Measurements from ENCODE around the gene PRG3.
"Not testable (repeated sequence)": the region's sequence is repeated elsewhere in the genome, so short reads cannot be mapped to it uniquely, and the experiment has no call there.

Gene PRG3

GRCh38 chr11:57358543-57358961, 22.4 kb downstream of the PRG3 start:
- no peak for DNase-seq

GRCh38 chr11:57357856-57358255, 23.1 kb downstream of the PRG3 start:
- no peak for DNase-seq

DNA sequence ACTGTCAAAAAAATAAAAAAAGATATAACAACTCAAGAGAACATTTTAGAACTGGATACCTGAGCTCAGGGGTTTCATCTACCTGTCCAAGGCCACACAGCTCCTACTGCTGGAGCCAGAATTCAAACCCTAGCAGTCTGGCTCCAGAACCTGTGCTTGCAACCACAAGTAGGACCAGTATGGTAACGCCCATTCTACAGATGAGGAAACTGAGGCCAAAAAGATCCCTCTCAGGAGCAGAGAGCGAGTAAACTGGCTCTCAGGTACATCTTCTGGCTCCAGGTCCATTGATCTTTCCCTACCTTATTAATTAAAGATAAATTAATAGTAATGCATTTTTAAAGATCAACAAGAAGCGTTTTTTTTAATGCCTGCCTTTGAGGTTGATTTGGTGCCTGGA, 23.6 kb downstream of the PRG3 start:
- DNase-seq = no peak

- no peak for DNase-seq
These were observed 24.7 kb downstream of the PRG3 start for GRCh38 chr11:57356268-57356667.

DNA sequence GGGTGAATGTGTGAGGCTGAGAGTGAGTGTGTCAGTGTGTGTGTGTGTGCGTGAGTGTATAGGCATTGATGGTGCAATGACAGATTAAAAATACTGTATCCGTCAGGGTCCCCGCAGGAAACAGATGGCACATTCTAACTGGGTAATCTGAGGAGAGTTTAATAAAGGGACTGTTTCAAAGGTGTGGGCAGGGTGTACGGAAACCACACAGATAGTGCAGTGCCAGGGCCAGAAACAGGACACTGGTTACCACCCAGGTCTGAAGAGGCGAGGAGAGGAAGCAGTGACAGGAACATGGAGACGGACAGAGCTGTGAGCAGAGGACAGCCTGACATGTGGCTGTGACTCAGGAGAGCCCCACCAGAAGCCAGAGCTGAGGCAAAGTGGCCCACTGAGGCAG, 26.3 kb downstream of the PRG3 start:
- DNase-seq = no peak

DNA sequence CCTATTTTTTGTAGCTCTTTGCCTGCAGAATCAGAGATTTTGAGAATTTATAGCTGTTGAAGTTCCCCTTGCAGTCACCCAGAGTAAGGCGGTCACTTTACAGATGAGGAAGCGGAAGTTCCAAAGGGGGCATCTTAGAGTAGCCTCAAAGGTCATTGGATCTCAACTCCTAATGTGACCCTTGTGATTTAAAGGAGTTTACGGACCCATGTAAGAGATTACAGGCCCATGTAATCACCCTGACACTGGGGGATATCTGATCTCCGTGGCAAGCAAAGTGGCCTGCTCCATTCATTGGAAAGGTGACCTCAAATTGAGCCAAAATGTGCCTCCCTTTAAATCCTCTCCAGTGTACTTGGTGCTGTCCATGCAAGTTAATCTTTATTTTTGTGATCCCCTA, 27.1 kb downstream of the PRG3 start:
- DNase-seq = no peak

DNA sequence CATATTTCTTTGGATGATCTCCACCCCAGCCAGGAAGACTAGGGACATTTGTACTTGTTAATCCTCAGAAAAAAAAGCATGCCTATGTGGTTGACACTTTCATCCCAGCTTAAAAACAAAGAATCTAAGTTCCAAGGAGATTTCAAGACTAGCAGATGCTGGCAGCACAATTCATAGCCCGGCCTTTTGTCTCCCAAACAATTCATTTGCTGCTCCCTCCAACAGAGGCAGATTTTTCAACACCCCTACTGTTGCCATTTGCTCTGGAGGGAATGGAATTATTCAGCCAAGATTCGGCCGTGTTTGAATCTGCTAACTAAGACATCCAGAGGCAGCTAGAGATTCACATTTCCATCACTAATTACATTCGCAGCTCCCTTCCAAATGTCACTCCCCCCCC, 27.5 kb downstream of the PRG3 start:
- no peak for DNase-seq

DNA sequence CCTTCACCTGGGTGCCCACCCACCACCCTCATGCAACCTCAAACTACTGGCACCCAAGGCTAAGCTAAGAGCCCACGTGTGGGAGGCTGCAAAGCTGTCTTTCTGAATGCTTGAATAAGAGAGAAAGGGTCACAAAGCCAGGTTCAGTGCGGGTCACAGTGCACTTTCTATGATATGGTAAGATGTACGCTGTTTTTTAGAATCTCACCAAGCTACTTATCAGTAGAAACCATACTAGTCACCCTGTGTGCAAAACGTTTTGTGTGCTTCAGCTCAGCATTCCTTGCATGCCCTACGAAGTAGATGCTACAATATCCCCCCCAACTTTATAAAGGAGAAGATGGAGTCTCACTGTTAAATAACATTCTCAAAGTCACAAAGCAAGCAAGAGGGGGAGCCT, 27.9 kb downstream of the PRG3 start:
- no peak for DNase-seq

- DNase-seq = no peak
These were observed 31.3 kb downstream of the PRG3 start for GRCh38 chr11:57349491-57350274.

DNA sequence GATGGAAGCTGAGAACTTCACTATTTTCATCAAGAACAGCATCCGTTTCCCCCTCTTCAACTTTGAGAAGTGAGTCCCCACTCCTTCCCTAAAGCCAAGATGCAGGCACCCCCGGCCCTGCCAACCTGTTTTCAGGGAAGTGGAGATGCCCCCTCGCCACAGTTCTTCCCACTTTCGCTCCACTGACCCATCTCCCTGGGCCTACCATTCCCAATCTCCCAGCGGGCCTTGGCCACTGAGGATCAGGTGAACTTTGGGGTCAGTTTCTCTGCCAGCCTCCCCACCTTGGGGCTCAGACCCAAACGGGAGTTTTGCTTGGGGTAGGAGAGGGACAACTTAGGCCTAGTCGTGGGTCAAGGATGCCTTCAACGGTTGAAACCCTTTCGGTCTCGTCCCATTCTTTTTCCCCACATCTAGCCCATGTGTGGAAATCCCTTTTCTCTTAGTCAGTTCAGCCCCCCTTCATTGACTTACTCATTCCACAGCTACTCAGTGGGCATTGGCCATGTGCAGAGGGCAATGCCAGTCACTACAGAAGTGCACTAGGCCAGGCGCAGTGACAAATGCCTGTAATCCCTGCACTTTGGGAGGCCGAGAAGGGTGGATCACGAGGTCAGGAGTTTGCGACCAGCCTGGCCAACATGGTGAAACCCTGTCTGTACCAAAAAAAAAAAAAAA, 32.2 kb downstream of the PRG3 start:
- no peak for DNase-seq

GRCh38 chr11:57348052-57348451, 32.9 kb downstream of the PRG3 start:
- DNase-seq = no peak

GRCh38 chr11:57347336-57347735, 33.6 kb downstream of the PRG3 start:
- no peak for DNase-seq

- peak; percentile 65 for DNase-seq
These were observed 35.3 kb downstream of the PRG3 start for GRCh38 chr11:57345555-57346211.

GRCh38 chr11:57344826-57345225, 36.1 kb downstream of the PRG3 start:
- no peak for DNase-seq

- no peak for DNase-seq
These were observed 37.1 kb downstream of the PRG3 start for GRCh38 chr11:57343825-57344224.

GRCh38 chr11:57342702-57343101, 38.2 kb downstream of the PRG3 start:
- no peak for DNase-seq

GRCh38 chr11:57341250-57341808, 39.6 kb downstream of the PRG3 start:
- no peak for DNase-seq

- peak; percentile 54 for DNase-seq
These were observed 40.8 kb downstream of the PRG3 start for GRCh38 chr11:57340039-57340615.

DNA sequence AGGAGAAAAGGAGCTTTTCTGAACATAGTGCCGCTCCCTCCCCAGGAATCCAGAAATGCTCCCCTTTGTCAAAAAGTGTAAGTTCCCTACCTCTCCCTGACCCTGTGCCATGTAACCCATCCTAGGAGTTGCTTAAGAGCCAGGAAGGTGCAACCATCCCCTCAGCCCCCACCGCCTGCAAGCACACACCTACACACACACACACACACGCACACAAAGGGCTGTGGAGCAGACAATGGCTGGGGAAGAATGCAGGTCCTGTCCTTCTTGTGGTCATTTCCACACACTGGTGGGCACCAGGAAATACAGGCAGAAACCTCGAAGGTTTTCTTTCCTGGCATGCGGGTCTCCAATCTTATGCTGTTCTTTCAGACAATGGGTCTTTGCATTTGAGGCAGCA, 41.6 kb downstream of the PRG3 start:
- DNase-seq = no peak

GRCh38 chr11:57338142-57338541, 42.8 kb downstream of the PRG3 start, which contains the start of gene P2RX3:
Gene P2RX3 (plus strand): TSS chr11:57338352. CDS start chr11:57338551, 199 bp downstream.
- no peak for DNase-seq

GRCh38 chr11:57336856-57337255, 44.1 kb downstream of the PRG3 start:
- DNase-seq = not testable (repeated sequence)

- DNase-seq = no peak
These were observed 44.8 kb downstream of the PRG3 start for GRCh38 chr11:57336111-57336666.

All from fibroblast of upper back skin (primary cell).